Stomach (tissue), 4 donors: ENCODE measurements around the gene TCAIM.

ENCODE experiments used
- EP300 ChIP-seq: sonication (generic); formaldehyde crosslinking; IDR thresholded peaks from one replicate; pipeline ENCODE4 v1.6.1; 2017; ENCODE audit warnings: antibody characterized with exemption
- POLR2A ChIP-seq, 4 donors: fragments of 450-650 bp; IDR thresholded peaks; one replicate each; pipeline ENCODE4 v1.6.1; 2016; ENCODE audit warnings: antibody characterized with exemption in 4 of 4, control low read depth in 2 of 4, mild to moderate bottlenecking in 1 of 4, moderate library complexity in 1 of 4
- POLR2AphosphoS5 ChIP-seq, 3 donors: sonication (generic); formaldehyde crosslinking; IDR thresholded peaks; one replicate each; pipeline ENCODE4 v1.6.1; 2016; ENCODE audit warnings: antibody characterized with exemption in 3 of 3
- TF ChIP-seq, protein P1 (sequence below), 7 experiments: fragments of 450-650 bp in 4 of 7; fragments of 200-600 bp in 3 of 7; sonication (generic) in 3 of 7; IDR thresholded peaks; one replicate each; pipeline ENCODE4 v1.5.1; 2016 to 2019; ENCODE audit warnings: antibody characterized with exemption in 7 of 7, control low read depth in 2 of 7, mild to moderate bottlenecking in 1 of 7

DNA sequence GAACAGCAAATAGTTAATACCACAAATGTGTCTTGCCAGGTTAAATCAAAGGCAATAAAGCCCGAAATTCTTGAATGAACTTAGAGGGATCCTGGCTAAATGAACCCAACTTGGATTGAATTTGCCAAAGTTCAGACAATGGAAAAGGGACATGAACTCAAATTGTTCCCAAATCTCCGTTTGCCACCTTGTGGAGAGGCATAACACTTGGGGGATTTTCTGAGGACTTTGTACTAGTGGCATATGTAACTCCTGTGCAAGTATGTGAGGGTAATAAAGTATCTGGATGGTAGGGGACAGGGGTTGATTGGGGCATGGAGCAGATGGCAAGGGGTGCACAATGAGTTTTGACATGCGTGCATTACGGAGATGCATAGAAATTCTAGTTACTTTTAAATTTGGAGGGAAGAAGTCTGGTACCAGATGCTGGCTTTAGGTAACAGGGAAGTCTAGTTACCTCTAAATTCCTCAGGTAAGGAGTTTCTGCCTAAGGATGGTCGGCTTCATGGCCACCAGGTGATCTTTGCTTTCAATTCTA, 1.2 kb upstream of the TCAIM start:
- TF ChIP-seq POLR2A (IDR thresholded peaks at IDR 0.05): no peak
- TF ChIP-seq, protein P1, sequence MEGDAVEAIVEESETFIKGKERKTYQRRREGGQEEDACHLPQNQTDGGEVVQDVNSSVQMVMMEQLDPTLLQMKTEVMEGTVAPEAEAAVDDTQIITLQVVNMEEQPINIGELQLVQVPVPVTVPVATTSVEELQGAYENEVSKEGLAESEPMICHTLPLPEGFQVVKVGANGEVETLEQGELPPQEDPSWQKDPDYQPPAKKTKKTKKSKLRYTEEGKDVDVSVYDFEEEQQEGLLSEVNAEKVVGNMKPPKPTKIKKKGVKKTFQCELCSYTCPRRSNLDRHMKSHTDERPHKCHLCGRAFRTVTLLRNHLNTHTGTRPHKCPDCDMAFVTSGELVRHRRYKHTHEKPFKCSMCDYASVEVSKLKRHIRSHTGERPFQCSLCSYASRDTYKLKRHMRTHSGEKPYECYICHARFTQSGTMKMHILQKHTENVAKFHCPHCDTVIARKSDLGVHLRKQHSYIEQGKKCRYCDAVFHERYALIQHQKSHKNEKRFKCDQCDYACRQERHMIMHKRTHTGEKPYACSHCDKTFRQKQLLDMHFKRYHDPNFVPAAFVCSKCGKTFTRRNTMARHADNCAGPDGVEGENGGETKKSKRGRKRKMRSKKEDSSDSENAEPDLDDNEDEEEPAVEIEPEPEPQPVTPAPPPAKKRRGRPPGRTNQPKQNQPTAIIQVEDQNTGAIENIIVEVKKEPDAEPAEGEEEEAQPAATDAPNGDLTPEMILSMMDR (IDR thresholded peaks at IDR 0.05): peak in 1 of 7 experiments; percentile 5
- TF ChIP-seq POLR2AphosphoS5 (IDR thresholded peaks at IDR 0.05): no peak
- TF ChIP-seq EP300: no peak
